ENCODE data around the gene IGF2R. TPM values are rescaled to one million over a fixed set of nuclear protein-coding genes. Genes with fewer than 3 reads are reported as not detected.
A peak's percentile ranks its signal among the peaks of the same experiment; 100 is the strongest.

The IGF2R gene
- total and polyA plus RNA-seq, 4 experiments from 2014 or later, result 4.5 to 79.2 (median 48.1) TPM

DNA sequence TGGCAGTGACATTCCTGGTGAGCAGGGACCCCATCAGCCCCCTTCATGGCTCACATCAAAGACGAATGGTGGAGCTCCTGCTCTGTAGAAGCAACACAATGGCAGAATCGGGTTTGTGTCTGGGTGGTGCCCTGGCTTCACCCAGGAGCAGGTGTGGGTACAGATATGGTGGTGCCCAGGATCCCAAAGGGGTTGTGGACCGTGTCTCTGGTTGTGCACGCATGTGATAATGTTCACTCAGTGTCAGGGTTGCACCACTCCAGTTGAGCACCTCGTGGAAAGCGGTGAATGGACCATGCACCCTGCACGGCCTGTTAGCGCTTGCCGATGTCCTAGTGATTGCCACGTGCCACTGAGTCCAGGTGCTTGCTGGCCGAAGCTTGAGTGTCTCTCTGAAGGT is 63.0 kb downstream of the IGF2R start:
- Mint-ChIP-seq H3K36me3 (peaks cover 68 to 92% of the 10 kb centered on the region in 2 donors), H3K27ac (peak overlapping the region in 1 of 7 donors; percentile 63), H3K4me1 (peaks cover 6 to 15% (median 8%) of the 10 kb centered on the region in 4 donors), H3K4me3 (peak overlapping the region in 1 of 8 donors; percentile 1), H3K9me3 (no peaks in the 10 kb centered on the region), H3K27me3 (no peaks in the 10 kb centered on the region)
- no peaks in the 10 kb centered on the region for H3K4me1 ChIP-seq (ENCODE audit: insufficient read depth, low read length)
- H3K27ac ChIP-seq (ENCODE audit: low read depth, low read length), result no peak overlapping the region
- DNase-seq, result no peak
- POLR2A ChIA-PET (ENCODE audit: partially characterized antibody), result interaction anchor here (0.6 kb wide), 1 partner anchor 50 kb away, joined by 3 read pairs; no protein-coding TSS in a partner anchor
- H3K27me3 ChIP-seq (ENCODE audit: insufficient read depth, low read length), result no peaks in the 10 kb centered on the region
- H3K9me3 ChIP-seq (ENCODE audit: control insufficient read depth in 1 of 2, low read length in 2 of 2), result no peaks in the 10 kb centered on the region
- CTCF ChIA-PET (ENCODE audit: partially characterized antibody), result no interaction called here
- H3K4me3 ChIP-seq (ENCODE audit: low read length in 2 of 2), result no peak overlapping the region
- peaks cover 61% of the 10 kb centered on the region for H3K36me3 ChIP-seq (ENCODE audit: insufficient read depth, low read length)
- intact Hi-C loops (cut with micrococcal nuclease), result no loop called here

DNA sequence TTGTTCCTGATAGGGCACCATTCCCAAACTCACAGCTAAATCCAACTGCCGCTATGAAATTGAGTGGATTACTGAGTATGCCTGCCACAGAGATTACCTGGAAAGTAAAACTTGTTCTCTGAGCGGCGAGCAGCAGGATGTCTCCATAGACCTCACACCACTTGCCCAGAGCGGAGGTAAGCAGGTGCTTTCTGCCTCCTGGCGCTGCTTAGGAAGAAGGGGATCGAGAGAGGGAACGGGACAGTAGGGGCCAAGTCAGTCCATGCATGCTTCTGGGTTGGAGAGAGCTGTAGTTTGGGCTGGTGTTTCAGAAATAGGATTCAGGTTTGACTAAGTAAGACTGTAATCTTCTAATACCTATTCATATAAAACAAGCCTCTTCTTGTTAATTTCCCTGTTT is 63.7 kb downstream of the IGF2R start:
- no peak overlapping the region for H3K27ac ChIP-seq (ENCODE audit: low read depth, low read length)
- Mint-ChIP-seq H3K9me3 (no peaks in the 10 kb centered on the region), H3K4me3 (no peak overlapping the region), H3K36me3 (peaks cover 64 to 91% of the 10 kb centered on the region in 2 donors), H3K4me1 (peaks cover 6 to 15% (median 9%) of the 10 kb centered on the region in 4 donors), H3K27ac (peak overlapping the region in 1 of 7 donors; percentile 23), H3K27me3 (no peaks in the 10 kb centered on the region)
- no peaks in the 10 kb centered on the region for H3K9me3 ChIP-seq (ENCODE audit: control insufficient read depth in 1 of 2, low read length in 2 of 2)
- H3K4me3 ChIP-seq (ENCODE audit: low read length in 2 of 2), result no peak overlapping the region
- no peaks in the 10 kb centered on the region for H3K4me1 ChIP-seq (ENCODE audit: insufficient read depth, low read length)
- ChIA-PET CTCF (ENCODE audit: partially characterized antibody) (no interaction called here), POLR2A (ENCODE audit: partially characterized antibody) (no interaction called here)
- H3K36me3 ChIP-seq (ENCODE audit: insufficient read depth, low read length), result peaks cover 57% of the 10 kb centered on the region
- no peak for DNase-seq
- no peaks in the 10 kb centered on the region for H3K27me3 ChIP-seq (ENCODE audit: insufficient read depth, low read length)
- intact Hi-C loops (cut with micrococcal nuclease), result no loop called here

DNA sequence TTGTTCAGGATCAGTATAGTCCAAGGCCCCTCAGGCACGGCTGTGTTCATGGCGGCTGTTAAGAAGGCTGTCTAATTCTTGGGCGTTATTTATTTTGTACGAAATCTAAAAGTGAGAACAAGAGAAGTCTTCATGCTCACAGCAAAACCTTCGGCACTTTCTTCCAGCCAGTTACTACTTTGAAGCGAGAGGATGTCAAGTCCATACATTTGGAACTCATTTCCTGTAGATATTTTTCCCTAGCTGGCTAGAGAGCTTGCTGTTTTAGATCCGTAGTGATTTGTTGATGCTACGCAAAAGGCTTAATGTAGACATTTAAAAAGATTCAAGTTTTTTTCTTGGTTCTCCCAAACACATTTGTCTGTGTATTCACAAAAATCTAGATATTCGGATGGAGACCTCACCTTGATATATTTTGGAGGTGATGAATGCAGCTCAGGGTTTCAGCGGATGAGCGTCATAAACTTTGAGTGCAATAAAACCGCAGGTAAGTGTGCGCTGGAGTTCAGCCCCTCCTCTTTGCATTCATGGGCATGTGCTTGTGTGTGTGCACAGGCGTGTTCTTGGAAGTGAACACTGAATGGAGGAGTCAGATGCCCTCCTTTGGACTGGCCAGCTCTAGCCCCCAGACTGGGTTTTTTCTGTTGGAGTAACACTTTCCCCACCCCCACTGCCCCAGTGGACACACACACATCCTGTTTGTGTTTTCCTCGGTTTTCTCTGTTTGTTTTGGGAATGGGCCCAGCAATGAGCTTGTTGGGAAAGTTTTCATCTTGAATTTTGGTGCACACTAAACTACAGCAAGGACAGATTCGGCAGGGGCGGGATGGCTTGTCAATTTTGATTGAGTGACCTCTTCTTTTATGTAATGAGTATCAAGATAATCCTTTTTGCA is 65.4 kb downstream of the IGF2R start:
- H3K9me3 Mint-ChIP-seq, result no peaks in the 10 kb centered on the region
- Histone ChIP-seq H3K27me3 (ENCODE audit: insufficient read depth, low read length) (no peaks in the 10 kb centered on the region), H3K4me3 (ENCODE audit: low read length in 2 of 2) (no peak overlapping the region), H3K27ac (ENCODE audit: low read depth, low read length) (no peak overlapping the region), H3K9me3 (ENCODE audit: control insufficient read depth in 1 of 2, low read length in 2 of 2) (no peaks in the 10 kb centered on the region), H3K36me3 (ENCODE audit: insufficient read depth, low read length) (peaks cover 54% of the 10 kb centered on the region), H3K4me1 (ENCODE audit: insufficient read depth, low read length) (no peaks in the 10 kb centered on the region)
- POLR2A ChIA-PET (ENCODE audit: partially characterized antibody), result interaction anchor here (1.3 kb wide), 1 partner anchor 19 kb away, joined by 4 read pairs; no protein-coding TSS in a partner anchor
- intact Hi-C loops (cut with micrococcal nuclease), result no loop called here
- H3K4me1 Mint-ChIP-seq, result peaks cover 7 to 18% (median 8%) of the 10 kb centered on the region in 4 donors
- no peak overlapping the region for H3K4me3 Mint-ChIP-seq
- CTCF ChIA-PET (ENCODE audit: partially characterized antibody), result interaction anchor here (0.6 kb wide), 1 partner anchor 169 kb away, joined by 3 read pairs; no protein-coding TSS in a partner anchor
- no peaks in the 10 kb centered on the region for H3K27me3 Mint-ChIP-seq
- DNase-seq, result no peak
- peaks cover 59 to 90% of the 10 kb centered on the region in 2 donors for H3K36me3 Mint-ChIP-seq
- no peak overlapping the region for H3K27ac Mint-ChIP-seq

DNA sequence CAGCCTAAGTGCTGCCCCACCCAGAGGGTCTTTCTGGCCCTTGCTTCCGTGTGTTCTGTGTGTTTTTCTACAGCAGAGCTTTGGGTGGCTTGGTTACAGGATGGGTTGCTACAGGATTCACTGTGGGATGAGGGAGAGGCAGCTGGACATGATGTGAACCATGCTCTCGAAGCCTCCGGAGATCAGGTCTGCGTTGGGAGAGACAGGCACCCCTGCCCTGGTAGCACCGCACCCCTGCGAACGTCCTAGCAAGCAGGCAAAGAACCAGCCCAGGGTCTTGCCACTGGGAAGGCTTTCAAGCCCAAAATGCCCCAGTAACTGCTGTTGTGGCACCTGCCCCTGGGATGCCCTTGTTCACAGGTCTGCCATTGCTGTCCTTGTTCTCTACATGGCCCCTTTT is 66.4 kb downstream of the IGF2R start:
- intact Hi-C loops (cut with micrococcal nuclease), result no loop called here
- Mint-ChIP-seq H3K9me3 (no peaks in the 10 kb centered on the region), H3K4me3 (no peak overlapping the region), H3K4me1 (peaks cover 7 to 20% (median 12%) of the 10 kb centered on the region in 4 donors), H3K27ac (no peak overlapping the region), H3K36me3 (peaks cover 57 to 88% of the 10 kb centered on the region in 2 donors), H3K27me3 (no peaks in the 10 kb centered on the region)
- CTCF ChIA-PET (ENCODE audit: partially characterized antibody), result no interaction called here
- Histone ChIP-seq H3K4me3 (ENCODE audit: low read length in 2 of 2) (no peak overlapping the region), H3K36me3 (ENCODE audit: insufficient read depth, low read length) (peaks cover 54% of the 10 kb centered on the region), H3K9me3 (ENCODE audit: control insufficient read depth in 1 of 2, low read length in 2 of 2) (no peaks in the 10 kb centered on the region), H3K27me3 (ENCODE audit: insufficient read depth, low read length) (no peaks in the 10 kb centered on the region), H3K4me1 (ENCODE audit: insufficient read depth, low read length) (no peaks in the 10 kb centered on the region), H3K27ac (ENCODE audit: low read depth, low read length) (no peak overlapping the region)
- POLR2A ChIA-PET (ENCODE audit: partially characterized antibody), result interaction anchor here (1.3 kb wide), 1 partner anchor 20 kb away, joined by 4 read pairs; no protein-coding TSS in a partner anchor
- DNase-seq, result no peak

DNA sequence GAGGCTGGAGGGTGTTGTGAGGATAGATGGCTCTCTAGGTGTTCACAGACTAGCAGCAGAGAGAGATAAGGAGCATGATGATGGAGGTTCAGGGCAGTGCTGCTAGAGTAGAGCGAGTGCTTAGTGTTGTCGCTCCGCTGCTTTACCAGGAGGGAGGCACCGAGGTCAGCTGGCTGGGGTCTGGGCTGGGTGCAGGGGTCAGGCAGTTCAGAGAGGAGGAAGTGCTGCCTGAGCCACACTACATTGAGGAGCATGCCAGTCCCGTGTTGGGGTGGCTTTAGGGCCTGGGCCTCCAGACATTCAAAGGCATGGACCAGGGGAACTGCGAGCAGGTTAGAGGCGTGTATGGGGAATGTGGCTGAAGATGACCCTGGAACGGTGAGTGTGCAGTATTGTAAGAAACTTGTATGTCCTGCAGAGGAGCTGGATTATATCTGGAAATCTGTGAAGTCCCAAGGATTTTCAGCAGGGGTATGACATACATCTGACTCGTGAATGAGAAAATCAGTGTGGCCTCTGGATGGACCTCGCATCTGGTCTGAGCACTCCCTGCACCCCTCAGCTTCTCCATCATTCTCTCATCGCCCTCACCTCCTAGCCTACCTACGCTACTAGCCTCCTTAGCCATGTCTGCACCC is 66.9 kb downstream of the IGF2R start:
- H3K36me3 Mint-ChIP-seq, result peaks cover 59 to 88% of the 10 kb centered on the region in 2 donors
- no peak for DNase-seq
- peaks cover 7 to 20% (median 12%) of the 10 kb centered on the region in 4 donors for H3K4me1 Mint-ChIP-seq
- Histone ChIP-seq H3K27me3 (ENCODE audit: insufficient read depth, low read length) (no peaks in the 10 kb centered on the region), H3K9me3 (ENCODE audit: control insufficient read depth in 1 of 2, low read length in 2 of 2) (no peaks in the 10 kb centered on the region), H3K36me3 (ENCODE audit: insufficient read depth, low read length) (peaks cover 60% of the 10 kb centered on the region), H3K4me1 (ENCODE audit: insufficient read depth, low read length) (no peaks in the 10 kb centered on the region), H3K4me3 (ENCODE audit: low read length in 2 of 2) (no peak overlapping the region), H3K27ac (ENCODE audit: low read depth, low read length) (no peak overlapping the region)
- H3K27me3 Mint-ChIP-seq, result no peaks in the 10 kb centered on the region
- H3K9me3 Mint-ChIP-seq, result no peaks in the 10 kb centered on the region
- POLR2A ChIA-PET (ENCODE audit: partially characterized antibody), result no interaction called here
- peak overlapping the region in 3 of 7 donors; percentile 22 to 51 (median 40) for H3K27ac Mint-ChIP-seq
- intact Hi-C loops (cut with micrococcal nuclease), result no loop called here
- H3K4me3 Mint-ChIP-seq, result no peak overlapping the region
- CTCF ChIA-PET (ENCODE audit: partially characterized antibody), result no interaction called here

DNA sequence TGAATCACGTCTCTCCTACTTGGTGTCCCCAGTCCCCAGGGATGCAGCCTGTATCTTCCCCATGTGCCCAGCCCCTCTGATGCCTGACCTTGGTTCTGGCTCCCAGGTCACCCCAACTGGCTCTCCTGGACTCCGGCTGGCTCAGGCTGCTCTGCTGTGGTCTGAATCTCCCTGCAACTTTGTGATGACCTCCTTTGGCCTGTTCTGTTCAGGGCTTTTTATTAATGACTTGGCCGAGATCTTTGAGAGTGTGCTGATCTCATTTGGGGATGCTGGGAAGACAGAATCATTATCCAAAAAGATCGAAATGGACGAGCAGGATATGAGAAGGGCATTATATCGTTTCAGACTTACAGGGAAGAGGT is 67.4 kb downstream of the IGF2R start:
- Mint-ChIP-seq H3K4me3 (no peak overlapping the region), H3K36me3 (peaks cover 63 to 90% of the 10 kb centered on the region in 2 donors), H3K27ac (peak overlapping the region in 4 of 7 donors; percentile 6 to 40 (median 26)), H3K27me3 (no peaks in the 10 kb centered on the region), H3K4me1 (peaks cover 7 to 20% (median 12%) of the 10 kb centered on the region in 4 donors), H3K9me3 (no peaks in the 10 kb centered on the region)
- Histone ChIP-seq H3K36me3 (ENCODE audit: insufficient read depth, low read length) (peaks cover 64% of the 10 kb centered on the region), H3K9me3 (ENCODE audit: control insufficient read depth in 1 of 2, low read length in 2 of 2) (no peaks in the 10 kb centered on the region), H3K4me1 (ENCODE audit: insufficient read depth, low read length) (no peaks in the 10 kb centered on the region), H3K4me3 (ENCODE audit: low read length in 2 of 2) (no peak overlapping the region), H3K27ac (ENCODE audit: low read depth, low read length) (no peak overlapping the region), H3K27me3 (ENCODE audit: insufficient read depth, low read length) (no peaks in the 10 kb centered on the region)
- ChIA-PET CTCF (ENCODE audit: partially characterized antibody) (no interaction called here), POLR2A (ENCODE audit: partially characterized antibody) (no interaction called here)
- DNase-seq, result no peak
- intact Hi-C loops (cut with micrococcal nuclease), result no loop called here

DNA sequence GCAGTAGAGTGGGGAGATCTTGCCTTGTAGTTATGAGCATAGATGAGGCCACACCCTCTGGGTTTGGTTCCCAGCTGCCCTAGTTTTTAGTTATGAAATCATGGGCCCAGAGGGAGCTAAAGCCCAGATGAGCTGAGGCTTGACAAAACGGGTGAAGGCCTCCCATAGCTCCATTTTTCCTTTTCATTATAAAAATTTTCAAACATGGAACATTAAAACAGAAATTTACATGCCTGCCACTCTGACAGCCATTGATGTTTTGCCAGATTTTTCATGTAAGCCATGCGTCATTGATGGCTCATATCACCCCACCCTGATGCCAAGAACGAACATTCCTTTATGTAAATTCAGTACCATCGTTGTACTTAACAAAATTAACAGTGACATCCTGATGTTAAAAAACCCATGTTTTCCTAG is 67.9 kb downstream of the IGF2R start:
- H3K36me3 Mint-ChIP-seq, result peaks cover 61 to 88% of the 10 kb centered on the region in 2 donors
- H3K27ac ChIP-seq (ENCODE audit: low read depth, low read length), result no peak overlapping the region
- H3K4me1 ChIP-seq (ENCODE audit: insufficient read depth, low read length), result no peaks in the 10 kb centered on the region
- H3K36me3 ChIP-seq (ENCODE audit: insufficient read depth, low read length), result peaks cover 63% of the 10 kb centered on the region
- H3K4me3 ChIP-seq (ENCODE audit: low read length in 2 of 2), result no peak overlapping the region
- CTCF ChIA-PET (ENCODE audit: partially characterized antibody), result no interaction called here
- no peak overlapping the region for H3K4me3 Mint-ChIP-seq
- intact Hi-C loops (cut with micrococcal nuclease), result no loop called here
- no peak for DNase-seq
- peak overlapping the region in 2 of 7 donors; percentile 3 to 37 for H3K27ac Mint-ChIP-seq
- H3K27me3 Mint-ChIP-seq, result no peaks in the 10 kb centered on the region
- no peaks in the 10 kb centered on the region for H3K27me3 ChIP-seq (ENCODE audit: insufficient read depth, low read length)
- no peaks in the 10 kb centered on the region for H3K9me3 Mint-ChIP-seq
- POLR2A ChIA-PET (ENCODE audit: partially characterized antibody), result interaction anchor here (1.7 kb wide), 1 partner anchor 20 kb away, joined by 8 read pairs; no protein-coding TSS in a partner anchor
- no peaks in the 10 kb centered on the region for H3K9me3 ChIP-seq (ENCODE audit: control insufficient read depth in 1 of 2, low read length in 2 of 2)
- peaks cover 7 to 20% (median 12%) of the 10 kb centered on the region in 4 donors for H3K4me1 Mint-ChIP-seq

Measured in CD4-positive, alpha-beta memory T cell (primary cell).